Measurements from ENCODE around the gene ZNF692.
"Not testable (repeated sequence)": the region's sequence is repeated elsewhere in the genome, so short reads cannot be mapped to it uniquely, and the experiment has no call there.

Gene ZNF692

DNA sequence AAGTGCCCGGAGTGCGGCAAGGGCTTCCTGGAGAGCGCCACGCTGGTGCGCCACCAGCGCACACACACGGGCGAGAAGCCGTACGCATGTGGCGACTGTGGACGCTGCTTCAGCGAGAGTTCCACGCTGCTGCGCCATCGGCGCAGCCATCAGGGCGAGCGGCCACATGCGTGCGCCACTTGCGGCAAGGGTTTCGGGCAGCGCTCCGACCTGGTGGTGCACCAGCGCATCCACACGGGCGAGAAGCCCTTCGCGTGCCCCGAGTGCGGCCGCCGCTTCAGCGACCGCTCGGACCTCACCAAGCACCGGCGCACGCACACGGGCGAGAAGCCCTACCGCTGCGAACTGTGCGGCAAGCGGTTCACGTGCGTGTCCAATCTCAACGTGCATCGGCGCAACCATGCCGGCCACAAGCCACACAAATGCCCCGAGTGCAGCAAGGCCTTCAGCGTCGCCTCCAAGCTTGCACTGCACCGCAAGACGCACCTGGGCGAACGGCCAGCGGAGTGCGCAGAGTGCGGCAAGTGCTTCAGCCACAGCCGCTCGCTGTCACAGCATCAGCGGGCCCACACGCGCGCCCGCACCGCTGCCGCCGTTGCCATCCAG is 10.8 kb downstream of the ZNF692 start:
- no peak for DNase-seq

DNA sequence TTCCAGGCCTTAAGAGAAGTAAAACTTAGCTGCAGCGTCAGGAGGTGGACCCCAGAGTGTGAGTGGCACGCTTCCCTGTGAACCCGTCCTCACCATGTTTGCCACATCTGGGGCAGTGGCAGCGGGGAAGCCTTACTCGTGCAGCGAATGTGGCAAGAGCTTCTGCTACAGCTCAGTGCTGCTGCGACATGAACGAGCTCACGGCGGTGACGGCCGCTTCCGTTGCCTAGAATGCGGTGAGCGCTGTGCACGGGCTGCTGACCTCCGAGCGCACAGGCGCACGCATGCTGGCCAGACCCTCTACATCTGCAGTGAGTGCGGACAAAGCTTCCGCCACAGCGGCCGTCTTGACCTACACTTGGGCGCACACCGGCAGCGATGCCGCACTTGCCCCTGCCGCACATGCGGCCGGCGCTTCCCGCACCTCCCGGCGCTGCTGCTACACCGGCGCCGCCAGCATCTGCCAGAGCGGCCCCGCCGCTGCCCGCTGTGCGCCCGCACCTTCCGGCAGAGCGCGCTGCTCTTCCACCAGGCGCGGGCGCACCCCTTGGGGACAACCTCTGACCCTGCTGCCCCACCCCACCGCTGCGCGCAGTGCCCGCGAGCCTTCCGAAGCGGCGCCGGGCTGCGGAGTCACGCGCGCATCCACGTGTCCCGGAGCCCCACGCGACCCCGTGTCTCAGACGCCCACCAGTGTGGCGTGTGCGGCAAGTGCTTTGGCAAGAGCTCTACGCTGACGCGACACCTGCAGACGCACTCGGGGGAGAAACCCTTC is 11.5 kb downstream of the ZNF692 start:
- no peak for DNase-seq

DNA sequence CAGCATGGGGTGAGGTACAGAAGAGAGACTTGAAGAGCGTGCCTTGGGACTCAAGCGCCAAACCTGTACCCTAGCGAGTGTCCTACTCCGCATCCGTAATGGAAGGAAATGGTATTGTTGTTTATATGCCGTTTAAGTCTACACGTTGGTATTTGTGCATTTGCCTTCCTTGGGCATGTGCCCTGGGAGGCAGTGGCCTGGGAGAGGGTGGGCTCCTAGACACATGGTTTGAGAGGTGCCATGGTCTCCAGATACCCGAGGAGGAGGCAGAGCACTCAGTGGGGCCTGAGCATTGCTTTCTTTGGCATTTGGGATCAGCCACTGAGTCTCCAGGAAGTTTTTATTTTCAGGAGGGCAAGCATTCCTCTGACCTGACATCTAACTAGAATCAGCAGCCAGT is 14.4 kb downstream of the ZNF692 start:
- DNase-seq: no peak

DNA sequence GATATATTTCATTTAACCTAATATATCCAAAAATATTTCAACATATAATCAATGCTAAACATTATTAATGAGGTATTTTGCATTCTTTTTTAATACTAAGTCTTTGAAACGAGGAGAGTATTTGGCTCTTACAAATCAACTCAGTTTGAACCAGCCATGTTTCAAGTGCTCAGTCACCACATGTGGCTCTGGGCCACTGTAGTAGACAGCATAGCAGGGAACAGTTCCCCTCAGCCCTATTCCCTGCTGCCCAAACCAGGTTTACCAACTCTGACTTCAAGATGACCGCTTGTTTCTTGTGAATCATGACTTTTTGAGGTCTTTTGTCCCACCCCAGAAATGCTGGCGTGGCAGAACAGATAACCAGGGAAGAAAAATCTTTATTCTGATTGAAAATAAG is 15.2 kb downstream of the ZNF692 start:
- DNase-seq: no peak

DNA sequence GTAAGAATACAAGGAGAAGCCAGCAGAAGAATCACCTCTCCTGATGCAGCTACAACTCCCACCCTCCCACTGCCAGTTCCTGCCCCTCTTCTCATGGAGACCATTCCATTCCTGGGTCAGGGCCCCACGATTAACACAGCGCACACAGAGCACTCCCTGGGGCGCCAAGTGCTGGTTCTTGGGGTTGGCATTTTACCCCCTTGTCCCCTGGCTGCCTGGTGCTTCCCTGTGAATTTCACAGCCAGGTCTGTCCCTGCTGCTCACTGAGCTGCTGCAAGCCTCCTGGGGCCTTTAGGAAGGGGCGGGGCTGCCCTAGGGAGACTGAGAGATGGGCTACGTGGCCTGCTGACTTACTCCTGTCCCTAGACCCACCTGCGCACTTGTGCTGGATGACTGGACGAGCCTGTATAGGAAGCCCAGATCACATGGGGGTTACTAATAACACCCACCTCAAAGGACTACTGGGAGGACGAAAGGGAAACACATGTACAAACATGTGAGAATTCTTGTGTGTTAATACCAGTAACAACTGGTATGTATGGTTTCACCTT is 16.0 kb downstream of the ZNF692 start:
- no peak for DNase-seq

DNA sequence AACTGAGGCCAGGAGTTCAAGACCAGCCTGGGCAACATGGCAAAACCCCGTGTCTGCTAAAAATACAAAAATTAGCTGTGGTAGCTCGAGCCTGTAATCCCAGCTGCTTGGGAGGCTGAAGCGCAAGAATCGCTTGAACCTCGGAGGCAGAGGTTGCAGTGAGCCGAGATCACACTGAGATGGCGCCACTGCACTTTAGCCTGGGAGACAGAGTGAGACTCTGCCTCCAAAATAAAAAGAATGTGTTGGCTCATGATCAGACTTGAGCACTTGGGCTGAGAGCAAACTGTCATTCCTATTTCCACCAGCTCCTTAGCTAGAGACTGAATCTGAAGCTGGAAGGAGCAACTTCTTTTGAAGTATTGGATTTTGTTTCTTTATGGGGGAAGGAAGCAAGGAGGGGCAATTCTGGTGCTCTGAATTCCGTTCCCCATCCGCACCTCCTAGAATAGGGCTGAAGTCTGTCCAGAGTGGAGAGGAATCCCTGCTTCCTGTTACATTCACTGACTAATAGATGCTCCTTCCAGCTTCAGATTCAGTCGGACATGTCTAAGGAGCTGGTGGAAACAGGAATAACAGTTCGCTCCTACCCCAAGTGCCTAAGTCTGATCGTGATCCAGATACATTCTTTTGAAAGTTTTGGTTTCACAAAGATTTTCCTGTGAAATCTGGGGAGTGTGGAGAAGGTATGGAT is 17.0 kb downstream of the ZNF692 start:
- no peak for DNase-seq

DNA sequence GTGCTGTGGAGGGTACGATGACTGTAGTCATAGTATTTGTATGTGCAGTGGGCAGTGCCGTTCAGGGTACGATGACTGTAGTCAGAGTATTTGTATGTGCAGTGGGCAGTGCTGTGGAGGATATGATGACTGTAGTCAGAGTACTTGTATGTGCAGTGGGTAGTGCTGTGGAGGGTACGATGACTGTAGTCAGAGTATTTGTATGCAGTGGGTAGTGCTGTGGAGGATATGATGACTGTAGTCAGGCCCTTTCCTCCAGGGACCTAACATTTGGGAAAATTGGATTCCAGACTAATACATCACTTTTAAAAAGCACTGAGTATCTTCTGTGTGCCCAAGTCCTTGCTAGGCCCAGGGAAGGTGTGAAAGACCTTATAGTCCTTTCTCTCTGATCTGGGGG is 17.9 kb downstream of the ZNF692 start:
- DNase-seq: no peak

DNA sequence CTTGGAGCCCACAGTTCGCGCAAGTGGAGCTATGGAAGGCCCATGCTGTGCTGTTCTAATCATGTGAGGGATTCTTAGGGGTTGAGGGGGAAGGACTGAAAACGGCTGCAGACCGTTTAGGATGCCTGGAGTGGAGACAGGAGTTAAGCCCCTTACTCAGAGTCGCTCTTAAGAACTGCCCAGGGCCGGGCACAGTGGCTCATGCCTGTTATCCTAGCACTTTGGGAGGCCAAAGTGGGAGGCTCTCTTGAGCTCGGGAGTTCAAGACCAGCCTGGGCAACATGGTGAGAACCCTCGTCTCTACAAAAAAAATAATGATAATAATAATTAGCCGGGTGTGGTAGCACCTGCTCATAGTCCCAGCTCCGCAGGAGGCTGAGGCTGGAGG is 19.7 kb downstream of the ZNF692 start:
- DNase-seq: no peak

DNA sequence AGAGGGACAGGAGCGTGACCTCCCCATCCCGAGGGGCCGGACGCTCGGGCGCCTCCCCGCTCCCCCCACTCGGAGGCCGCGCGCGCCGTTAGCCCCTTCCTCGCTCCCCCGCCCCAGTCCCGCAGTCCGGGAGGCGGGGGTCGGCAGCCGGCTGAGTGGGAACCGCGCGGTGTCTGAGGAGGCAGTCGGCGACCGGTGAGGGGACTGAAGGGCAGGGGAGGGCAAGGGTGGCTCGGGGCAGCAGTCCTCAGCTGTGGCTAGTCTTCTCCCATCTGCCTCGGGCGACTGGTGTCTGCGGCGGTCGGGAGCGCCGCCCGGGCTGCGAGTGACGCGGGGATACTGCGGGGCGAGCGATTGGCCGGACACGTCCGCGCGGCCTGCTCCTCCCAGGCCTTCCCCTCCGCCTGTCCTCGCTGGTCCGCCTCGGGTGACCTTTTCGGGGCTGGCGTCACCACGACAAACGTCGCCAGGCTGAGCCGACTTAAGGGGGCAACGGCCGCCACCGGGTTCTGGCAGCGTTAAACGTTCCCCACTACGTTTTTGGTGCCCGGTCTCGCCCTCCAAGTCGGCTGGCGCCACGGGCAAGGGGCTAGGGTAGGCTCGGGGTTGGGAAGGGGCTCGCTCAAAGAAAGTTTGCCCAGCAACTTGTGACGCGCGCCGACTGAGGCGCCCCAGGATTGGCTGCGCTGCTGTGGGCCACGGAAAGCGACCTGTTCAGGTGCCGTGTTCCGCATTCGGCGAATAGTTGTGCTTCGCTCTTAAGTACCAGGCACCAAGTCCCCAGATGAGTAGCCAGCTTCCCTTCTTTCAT is 20.3 kb downstream of the ZNF692 start:
- DNase-seq: peak; percentile 91

DNA sequence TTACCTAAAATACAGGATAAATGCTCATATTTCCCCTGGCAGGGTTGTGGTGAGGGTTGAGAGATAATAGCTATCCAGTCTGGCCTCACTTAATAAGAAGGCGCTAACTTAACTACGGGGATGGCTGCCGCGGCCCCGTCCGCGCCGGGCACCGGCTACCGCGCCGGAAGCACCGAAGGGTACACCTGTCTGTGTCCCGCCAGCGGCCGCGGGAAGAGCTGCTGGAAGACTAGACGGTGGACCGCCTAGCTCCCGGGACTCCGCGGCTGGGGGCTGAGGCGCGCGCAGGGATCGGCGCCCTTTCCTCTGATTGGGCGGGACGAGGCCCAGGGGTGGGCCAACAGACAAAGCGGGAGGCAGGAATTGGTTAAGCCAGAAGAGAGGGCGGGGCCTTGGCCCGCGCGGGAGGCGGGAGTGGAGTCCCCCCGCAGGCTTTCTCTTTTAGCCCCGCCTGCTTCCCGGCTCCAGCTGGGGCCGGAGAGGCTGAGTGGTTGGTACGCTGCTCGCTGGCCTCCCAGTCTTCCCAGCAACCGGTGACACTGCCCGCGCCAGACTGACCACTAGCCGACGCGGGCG is 21.0 kb downstream of the ZNF692 start, which contains the start of gene ZNF672:
ZNF672 (plus strand) TSS at position 444 of the 576 bp plus-strand sequence. CDS start 9,051 bp downstream, outside the sequence.
- DNase-seq: peak; percentile 99

DNA sequence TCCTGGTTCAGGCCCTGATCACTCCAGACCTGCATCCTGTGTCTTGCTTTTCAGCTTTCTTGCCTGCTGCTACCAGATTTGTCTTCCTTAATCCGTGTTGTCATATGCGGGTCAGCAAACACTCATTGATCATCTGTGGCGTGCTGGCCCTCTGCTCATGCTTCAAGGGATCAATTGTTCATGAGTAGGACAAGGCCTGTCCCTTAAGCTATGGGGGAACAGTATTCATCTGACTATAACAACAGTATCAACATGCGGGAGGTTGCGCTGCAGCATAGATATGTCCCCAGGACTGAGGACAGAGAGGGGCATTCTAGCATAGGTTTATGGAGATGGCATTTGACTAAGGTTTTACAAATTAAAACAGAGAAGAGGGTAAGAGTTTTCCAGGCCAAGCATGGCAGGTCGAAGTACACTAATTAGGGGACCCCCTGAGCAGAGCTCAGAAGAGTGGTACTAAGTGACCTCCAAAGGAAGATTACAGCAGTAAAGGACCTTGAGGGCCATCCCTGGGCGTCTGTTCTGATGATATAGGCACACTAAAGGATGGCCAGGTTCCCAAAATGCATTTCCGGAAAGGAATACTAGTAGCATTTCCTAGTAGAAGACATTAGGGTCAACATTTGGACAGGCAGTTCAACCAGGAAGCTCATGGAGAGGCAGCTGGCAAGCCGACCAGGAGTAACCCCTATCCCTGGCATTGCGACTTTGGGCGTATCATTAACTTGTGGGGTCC is 21.7 kb downstream of the ZNF692 start:
- DNase-seq: no peak

DNA sequence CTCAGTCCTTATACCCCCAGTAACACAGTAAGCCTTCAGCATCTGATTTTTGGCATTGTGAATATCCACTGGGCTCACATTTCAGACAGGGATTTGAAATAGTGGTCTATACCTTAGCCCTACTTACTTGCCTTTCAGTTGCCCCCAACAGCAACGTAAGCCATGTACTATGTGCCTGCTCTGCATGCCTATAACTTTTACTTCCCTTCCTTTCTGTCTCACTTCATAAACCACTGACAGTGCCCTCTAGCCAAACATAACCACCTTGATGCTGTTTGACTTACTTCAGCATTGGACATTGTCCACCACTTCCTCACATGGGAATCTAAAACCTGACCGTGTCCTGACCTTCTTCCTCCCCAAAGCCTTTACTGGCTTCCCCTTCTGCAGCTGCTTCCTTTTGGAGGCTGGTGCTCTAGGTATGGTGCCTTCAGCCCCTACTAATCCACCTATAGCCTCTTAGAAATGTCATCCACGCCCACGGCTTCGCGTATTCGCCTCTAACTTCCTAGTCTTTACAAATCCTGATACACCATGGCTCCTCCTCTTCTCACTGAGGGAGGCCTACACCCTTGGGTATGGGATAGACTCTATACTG is 24.4 kb downstream of the ZNF692 start:
- no peak for DNase-seq

DNA sequence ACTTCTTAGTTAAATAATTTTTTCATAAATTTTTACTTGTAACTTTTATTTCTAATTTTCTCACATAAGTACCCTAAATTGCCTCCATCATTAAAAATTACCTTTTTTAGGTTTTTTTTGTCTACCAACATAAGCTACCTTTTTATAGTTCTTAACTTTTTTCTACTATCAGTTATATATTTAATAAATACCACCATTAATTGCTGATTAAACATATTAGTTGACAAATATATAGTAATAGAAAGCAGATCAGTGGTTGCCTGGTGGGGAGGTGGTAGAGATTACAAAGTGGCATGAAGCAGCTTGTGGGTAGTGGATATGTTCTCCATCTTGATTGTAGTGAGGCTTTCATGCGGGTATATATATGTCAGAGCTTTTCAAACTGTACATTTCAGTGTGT is 27.0 kb downstream of the ZNF692 start:
- no peak for DNase-seq

DNA sequence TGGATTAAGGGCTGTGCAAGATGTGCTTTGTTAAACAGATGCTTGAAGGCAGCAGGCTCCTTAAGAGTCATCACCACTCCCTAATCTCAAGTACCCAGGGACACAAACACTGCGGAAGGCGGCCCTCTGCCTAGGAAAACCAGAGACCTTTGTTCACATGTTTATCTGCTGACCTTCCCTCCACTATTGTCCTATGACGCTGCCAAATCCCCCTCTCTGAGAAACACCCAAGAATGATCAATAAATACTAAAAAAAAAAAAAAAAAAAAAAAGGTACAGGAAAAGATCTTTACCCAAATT is 28.2 kb downstream of the ZNF692 start:
- DNase-seq: not testable (repeated sequence)

DNA sequence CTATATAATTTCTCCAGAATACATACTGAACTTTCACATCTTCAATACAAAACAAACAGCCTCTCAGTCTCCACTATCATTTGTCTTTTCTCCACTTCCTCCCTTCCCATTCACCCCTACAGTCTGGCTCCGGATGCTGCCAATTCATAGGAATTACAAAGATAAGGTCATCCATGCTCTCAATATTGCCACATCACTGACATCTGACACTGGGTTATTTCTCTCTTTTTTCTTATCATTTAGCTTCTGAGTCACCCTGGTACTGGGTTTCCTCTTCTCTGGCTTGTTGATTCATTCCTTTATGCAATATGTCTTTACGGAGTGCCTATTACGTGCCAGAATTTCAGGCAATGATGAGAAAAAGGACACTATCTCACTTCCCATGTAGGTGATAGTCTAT is 30.0 kb downstream of the ZNF692 start:
- DNase-seq: no peak

DNA sequence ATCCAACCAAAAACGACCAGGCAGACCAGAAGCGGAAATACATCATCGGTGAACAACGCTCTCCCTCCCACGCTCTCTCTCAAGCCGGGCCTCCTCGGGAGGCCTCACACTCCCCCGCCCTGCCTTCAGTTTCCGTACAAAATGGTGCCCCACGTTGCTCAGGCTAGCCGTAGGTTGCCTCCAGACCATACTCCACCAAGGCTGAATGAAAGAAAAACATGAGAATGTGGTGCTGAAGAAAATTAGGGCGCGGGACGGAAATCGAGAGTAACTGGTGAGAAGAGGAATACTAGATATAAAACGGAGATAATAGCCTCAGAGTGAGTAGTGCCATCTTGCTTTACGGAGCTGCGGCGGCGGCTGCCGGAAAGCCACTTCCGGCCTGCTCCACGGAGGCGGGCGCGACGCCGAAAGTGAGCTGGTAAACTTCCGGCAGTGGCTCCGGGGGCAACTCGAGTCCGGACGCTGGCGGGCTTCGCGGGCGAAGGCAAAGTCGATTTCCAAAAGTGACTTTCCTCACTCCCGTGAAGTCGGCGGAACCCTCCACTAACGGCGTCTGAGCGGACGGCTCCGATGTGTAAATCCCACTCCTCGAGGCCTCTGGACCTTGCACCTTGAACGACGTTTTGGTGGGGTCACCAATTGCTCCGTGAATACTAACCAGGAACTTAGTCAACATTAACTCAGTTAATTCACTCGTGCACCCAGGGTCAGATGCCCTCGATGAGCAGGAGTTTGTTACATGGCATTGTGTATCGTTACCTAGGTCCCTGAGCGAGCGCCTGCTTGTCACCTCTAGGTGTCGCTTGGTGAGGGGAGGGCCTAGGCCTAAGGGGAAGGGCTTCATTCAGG is 32.8 kb downstream of the ZNF692 start, which contains the start of gene SH3BP5L:
SH3BP5L (minus strand) TSS at position 7 of the 852 bp plus-strand sequence. CDS start 980 bp downstream, outside the sequence.
- peak; percentile 98 for DNase-seq

DNA sequence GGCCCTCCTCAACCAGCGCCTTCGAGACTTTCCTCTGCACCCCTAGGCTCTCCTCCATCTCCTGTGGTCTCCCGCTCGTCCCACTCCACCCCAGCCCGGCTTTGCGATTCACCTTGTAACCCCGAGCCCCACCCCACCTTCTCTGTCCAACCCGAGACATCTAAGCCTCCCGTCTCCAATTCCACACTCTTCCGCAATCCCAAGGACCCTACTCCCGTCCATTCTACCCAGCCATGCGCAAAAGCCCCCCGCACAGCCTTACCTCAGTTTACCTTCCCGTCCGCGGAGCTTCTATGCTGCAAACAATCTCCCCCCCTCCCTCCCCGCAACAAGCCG is 33.3 kb downstream of the ZNF692 start:
- no peak for DNase-seq

DNA sequence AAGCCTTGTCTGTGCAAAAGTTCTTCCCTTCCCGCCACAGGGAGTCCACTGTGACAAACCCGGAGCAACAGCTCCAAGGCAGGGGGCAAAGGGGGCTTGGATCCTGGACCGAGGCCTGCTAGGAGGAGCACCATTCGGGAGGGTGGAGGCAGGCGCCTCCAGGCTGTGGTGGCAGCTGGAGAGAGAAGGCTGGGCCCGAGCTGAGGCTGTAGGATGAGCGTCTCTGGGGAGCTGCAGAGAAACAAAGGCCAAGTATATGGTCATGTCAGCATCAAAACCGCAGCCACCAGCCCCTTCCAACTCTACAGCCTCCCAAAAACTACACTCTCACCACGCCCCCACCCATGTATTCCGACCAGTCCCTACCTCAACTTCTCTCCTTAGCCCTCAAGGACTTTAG is 33.7 kb downstream of the ZNF692 start:
- no peak for DNase-seq

DNA sequence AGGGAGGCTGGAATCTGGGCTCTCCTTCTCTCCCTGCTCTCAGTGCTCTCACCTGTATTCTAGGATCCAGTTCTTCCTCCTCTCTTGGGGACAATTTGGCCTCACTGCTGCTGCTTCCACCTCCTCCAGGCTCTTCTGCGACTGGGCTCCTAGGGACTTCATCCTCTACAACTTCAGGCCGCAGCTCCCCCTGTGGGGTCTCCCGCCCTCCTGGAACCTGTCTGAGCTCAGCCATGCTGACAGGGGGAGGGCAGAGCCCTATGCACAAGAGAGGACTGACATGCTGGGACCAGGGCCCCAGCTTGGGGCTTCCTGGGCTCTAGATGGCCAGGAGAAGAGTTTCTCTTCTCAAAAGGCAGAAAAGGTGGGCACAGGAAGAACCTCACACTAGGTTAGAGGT is 34.2 kb downstream of the ZNF692 start:
- DNase-seq: no peak

DNA sequence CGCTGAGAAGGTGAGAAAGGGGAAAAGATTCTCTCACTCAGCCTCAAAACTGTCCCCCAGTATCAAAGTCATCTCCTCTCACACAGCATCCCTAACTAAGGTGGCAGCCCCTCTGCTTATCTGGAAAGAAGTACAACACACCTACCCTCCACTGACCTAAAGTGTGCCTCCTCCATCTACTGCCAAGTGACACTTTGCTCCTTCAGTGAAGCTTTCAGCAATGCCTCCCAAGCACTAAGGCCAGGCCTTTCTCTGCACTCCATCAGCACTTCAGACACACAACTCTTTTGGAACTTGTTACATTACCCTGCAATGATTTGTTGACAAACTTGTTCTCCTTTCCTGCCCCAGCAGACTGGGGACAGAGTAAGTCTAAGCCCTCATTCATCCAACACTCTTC is 34.6 kb downstream of the ZNF692 start:
- no peak for DNase-seq

All from midbrain (tissue), 1 donor.